ENCODE results near the gene DLG2. TPM values are rescaled to one million over a fixed set of nuclear protein-coding genes. Genes with fewer than 3 reads are reported as not detected.

The DLG2 gene
- total and polyA plus RNA-seq, 2 of the 4 experiments (the other 2 are of a cell fraction) = 0.31 to 0.36 TPM

GRCh38 chr11:83721263-83721662 is 1905.9 kb downstream of the DLG2 start:
- POLR2A ChIA-PET (ENCODE audit: unreplicated experiment) = no interaction called here
- no peaks in the 10 kb centered on the region for H3K4me1 ChIP-seq (ENCODE audit: control insufficient read depth, insufficient read depth, low read length)
- no peak overlapping the region for H3K4me3 ChIP-seq (ENCODE audit: insufficient read depth, low read depth, low read length)
- no peak overlapping the region for H3K18ac ChIP-seq (ENCODE audit: low read depth, low read length)
- H4K20me1 ChIP-seq (ENCODE audit: insufficient read depth, low read length) = no peaks in the 10 kb centered on the region
- H3K56ac ChIP-seq (ENCODE audit: extremely low read depth, insufficient read depth, low read length) = no peak overlapping the region
- WGBS, 2 experiments (ENCODE audit: extremely low coverage in 2 of 2, insufficient read length in 1 of 2) = no CpG with 5 or more reads among the region's 2 CpGs
- H3K27ac ChIP-seq (ENCODE audit: insufficient read depth, low read length) = no peak overlapping the region
- H2BK15ac ChIP-seq (ENCODE audit: low read depth, low read length) = no peak overlapping the region
- H2AFZ ChIP-seq (replicated peaks; ENCODE audit: low read length, poor library complexity) = no peak overlapping the region
- no peaks in the 10 kb centered on the region for H3K79me1 ChIP-seq (ENCODE audit: low read depth in 1 of 2, low read length in 2 of 2)
- no peaks in the 10 kb centered on the region for H3K9me1 ChIP-seq (ENCODE audit: insufficient read depth, low read length)
- H4K91ac ChIP-seq (ENCODE audit: insufficient read depth, low read depth, low read length) = no peak overlapping the region
- H3K4ac ChIP-seq (ENCODE audit: low read depth, low read length) = no peak overlapping the region
- ATAC-seq (ENCODE audit: low read depth) (no peak), DNase-seq (peak; percentile 8)
- no peaks in the 10 kb centered on the region for H3K9me3 ChIP-seq (ENCODE audit: control insufficient read depth, insufficient read depth, low read length)
- H2AK5ac ChIP-seq (ENCODE audit: low read depth, low read length) = no peak overlapping the region
- H2AK9ac ChIP-seq (replicated peaks; ENCODE audit: low read depth, low read length, poor library complexity) = no peak overlapping the region
- H2BK20ac ChIP-seq (ENCODE audit: low read depth, low read length) = no peak overlapping the region
- intact Hi-C loops (cut with micrococcal nuclease) = no loop called here
- dilution Hi-C loops (cut with HindIII; ENCODE audit: low sequenced_read_pairs, unreplicated experiment) = no loop called here
- BruUV-seq (replicated peaks) = no TSS peak
- no peak overlapping the region for H3K9ac ChIP-seq (ENCODE audit: low read depth, low read length)
- no peak overlapping the region for H4K5ac ChIP-seq (ENCODE audit: low read depth, low read length)
- H2BK120ac ChIP-seq (ENCODE audit: low read depth, low read length) = no peak overlapping the region
- in situ Hi-C loops (cut with MboI; ENCODE audit: low sequenced_read_pairs) = no loop called here
- no peak overlapping the region for H3K14ac ChIP-seq (replicated peaks; ENCODE audit: low read depth, low read length)
- no peak for TF ChIP-seq NFE2L2 (IDR thresholded peaks at IDR 0.05; ENCODE audit: low read depth, low read length)
- no peak for TF ChIP-seq ELK1 (IDR thresholded peaks at IDR 0.05; ENCODE audit: borderline replicate concordance, low read depth, low read length)
- no peak for TF ChIP-seq CEBPB (IDR thresholded peaks at IDR 0.05; ENCODE audit: low read depth, low read length)
- no peak for TF ChIP-seq MAZ (IDR thresholded peaks at IDR 0.05; ENCODE audit: borderline replicate concordance, low read depth, low read length)
- TF ChIP-seq RCOR1 (IDR thresholded peaks at IDR 0.05; ENCODE audit: insufficient replicate concordance, low read length) = no peak
- TF ChIP-seq MXI1 (IDR thresholded peaks at IDR 0.05; ENCODE audit: borderline replicate concordance, low read depth, low read length) = no peak
- no peak for TF ChIP-seq BHLHE40 (IDR thresholded peaks at IDR 0.05; ENCODE audit: low read depth, low read length)
- TF ChIP-seq RFX5 (IDR thresholded peaks at IDR 0.05; ENCODE audit: low read depth, low read length) = no peak
- no peak for TF ChIP-seq CTCF (conservative IDR thresholded peaks at IDR 0.05; ENCODE audit: low read depth, low read length)
- TF ChIP-seq CHD1 (IDR thresholded peaks at IDR 0.05; ENCODE audit: low read depth, low read length) = no peak
- no peak for TF ChIP-seq MAFK (IDR thresholded peaks at IDR 0.05; ENCODE audit: low read depth, low read length)
- no peak for TF ChIP-seq POLR2A (IDR thresholded peaks at IDR 0.05; ENCODE audit: low read depth, low read length)
- no peak for TF ChIP-seq USF2 (IDR thresholded peaks at IDR 0.05; ENCODE audit: low read depth, low read length)
- no peak for TF ChIP-seq RAD21 (IDR thresholded peaks at IDR 0.05; ENCODE audit: low read length)
- no peak for TF ChIP-seq FOS (IDR thresholded peaks at IDR 0.05; ENCODE audit: low read depth, low read length)
- no peak for TF ChIP-seq SMC3 (IDR thresholded peaks at IDR 0.05; ENCODE audit: low read depth, low read length)
- H3K27me3 ChIP-seq (ENCODE audit: control insufficient read depth, insufficient read depth, low read length) = peaks cover 7% of the 10 kb centered on the region
- CTCF ChIA-PET = interaction anchor here (1.7 kb wide), 1 partner anchor 10 kb away, joined by 4 read pairs; no protein-coding TSS in a partner anchor
- no peaks in the 10 kb centered on the region for H3K36me3 ChIP-seq (ENCODE audit: control insufficient read depth, insufficient read depth, low read length)
- H4K8ac ChIP-seq (ENCODE audit: low read depth in 2 of 2, low read length in 2 of 2) = no peak overlapping the region
- no peak overlapping the region for H2BK5ac ChIP-seq (ENCODE audit: low read depth, low read length, poor library complexity, severe bottlenecking)
- no peak overlapping the region for H3K4me2 ChIP-seq (ENCODE audit: low read depth, low read length)
- no peak overlapping the region for H3K23ac ChIP-seq (ENCODE audit: low read depth, low read length)

Data from IMR-90 (cell line).